Transverse colon (tissue), 4 donors: ENCODE data around the gene SMIM36. TPM values are rescaled to one million over a fixed set of nuclear protein-coding genes. Genes with fewer than 3 reads are reported as not detected.

Experiments
- DNase-seq: peaks from one replicate; pipeline ENCODE4 v3.0.0-alpha.2; 2019
- H3K27ac ChIP-seq, 4 donors: fragments of 200-600 bp; sonication (generic); 2 replicates each; pipeline ENCODE4 v1.5.1; 2016 to 2018; ENCODE audit warnings: inconsistent platforms in 4 of 4
- H3K27me3 ChIP-seq: fragments of 200-600 bp; sonication (generic); 2 replicates; pipeline ENCODE4 v1.5.1; 2017; ENCODE audit warnings: inconsistent platforms
- H3K36me3 ChIP-seq, 4 donors: fragments of 200-600 bp; sonication (generic); 2 replicates each; pipeline ENCODE4 v1.5.1; 2017 to 2019; ENCODE audit warnings: inconsistent platforms in 4 of 4
- H3K4me1 ChIP-seq, 4 donors: fragments of 200-600 bp; sonication (generic); 2 replicates each; pipeline ENCODE4 v1.5.1; 2017 to 2020; ENCODE audit warnings: inconsistent platforms in 4 of 4
- H3K4me3 ChIP-seq, 4 donors: fragments of 200-600 bp; sonication (generic); 1 replicate in 1 of 4; 2 replicates in 3 of 4; pipeline versions ENCODE4 v1.5.1 to v1.6.1; 2017 to 2019; ENCODE audit warnings: inconsistent platforms in 4 of 4
- H3K9me3 ChIP-seq, 2 donors: fragments of 200-600 bp; sonication (generic); 2 replicates each; pipeline ENCODE4 v1.5.1; 2017 to 2019; ENCODE audit warnings: inconsistent platforms in 2 of 2
- EP300 ChIP-seq: sonication (generic); formaldehyde crosslinking; IDR thresholded peaks from one replicate; pipeline ENCODE4 v1.6.1; 2017; ENCODE audit warnings: antibody characterized with exemption, low read depth
- POLR2A ChIP-seq: fragments of 450-650 bp; IDR thresholded peaks from one replicate; pipeline ENCODE4 v1.6.1; 2016; ENCODE audit warnings: antibody characterized with exemption, mild to moderate bottlenecking, moderate library complexity
- POLR2AphosphoS5 ChIP-seq, 3 donors: sonication (generic); formaldehyde crosslinking; IDR thresholded peaks; one replicate each; pipeline ENCODE4 v1.6.1; 2016; ENCODE audit warnings: antibody characterized with exemption in 3 of 3
- WGBS, 2 donors: methylation state at CpG; one replicate each; pipeline ENCODE4 v1.1.5; 2018; ENCODE audit warnings: low coverage in 1 of 2; 5-methylcytosine and 5-hydroxymethylcytosine counted together
- in situ Hi-C, 4 donors: fragments of 200-750 bp; cut with MboI; loops; one replicate each; pipeline versions ENCODE4 v1.15.0 to v1.15.1; 2017; ENCODE audit warnings: low sequenced_read_pairs in 3 of 4, low pct_ligation_motif_present in 1 of 4, low pct_unique_long_range_greater_than_20kb in 1 of 4
- intact Hi-C: fragments of 100-400 bp; cut with DNase I; formaldehyde crosslinking; loops from one replicate; pipeline ENCODE4 v1.15.1; 2023; ENCODE audit warnings: low total_unique reads
- total RNA-seq, 4 donors: library from RNA; depleted of rRNA; stranded (reverse); fragments of >200 nt; gene quantifications; one replicate each; pipeline ENCODE4 v1.1.0, GENCODE V29; 2016
- TF ChIP-seq, protein P1 (sequence below), 5 experiments: fragments of 200-600 bp in 3 of 5; fragments of 450-650 bp in 2 of 5; sonication (generic) in 3 of 5; IDR thresholded peaks; 1 replicate in 2 of 5; 2 replicates in 3 of 5; pipeline ENCODE4 v1.5.1; 2016 to 2017; ENCODE audit warnings: antibody characterized with exemption in 5 of 5, inconsistent platforms in 3 of 5, mild to moderate bottlenecking in 2 of 5, moderate library complexity in 1 of 5

Gene SMIM36
- total RNA-seq, 4 donors from 2014 or later, result not detected

DNA sequence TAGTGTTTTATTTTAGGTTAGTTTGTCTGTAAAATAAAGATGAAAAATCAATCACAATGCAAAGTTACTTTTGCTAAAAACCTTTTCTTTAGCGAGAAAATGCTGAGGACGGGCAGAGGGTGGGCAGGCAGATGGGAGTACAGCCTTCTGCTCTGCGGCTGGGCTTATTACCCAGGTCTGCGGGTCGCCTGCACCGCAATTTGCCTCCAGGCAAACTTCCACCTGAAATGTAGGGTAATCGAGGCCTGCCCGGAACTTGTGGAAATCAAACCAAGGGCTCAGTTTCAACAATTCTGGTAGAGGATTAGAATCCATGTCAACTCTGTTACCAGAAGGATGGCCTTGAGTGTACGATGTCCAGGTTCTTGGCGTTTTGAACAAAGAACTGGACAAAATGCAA, 67.3 kb downstream of the SMIM36 start:
- Histone ChIP-seq H3K27ac (peak overlapping the region; percentile 62 to 73 (median 69)), H3K9me3 (no peaks in the 10 kb centered on the region), H3K4me3 (no peak overlapping the region), H3K4me1 (peaks cover 14 to 44% (median 19%) of the 10 kb centered on the region in 4 donors), H3K36me3 (no peaks in the 10 kb centered on the region), H3K27me3 (no peaks in the 10 kb centered on the region)
- in situ Hi-C loops, result no loop called here
- intact Hi-C loops, result no loop called here
- DNase-seq, result no peak
- 91 to 94% methylated on average over 3 to 10 of the region's 10 CpGs for WGBS, 2 donors
- TF ChIP-seq, protein P1, sequence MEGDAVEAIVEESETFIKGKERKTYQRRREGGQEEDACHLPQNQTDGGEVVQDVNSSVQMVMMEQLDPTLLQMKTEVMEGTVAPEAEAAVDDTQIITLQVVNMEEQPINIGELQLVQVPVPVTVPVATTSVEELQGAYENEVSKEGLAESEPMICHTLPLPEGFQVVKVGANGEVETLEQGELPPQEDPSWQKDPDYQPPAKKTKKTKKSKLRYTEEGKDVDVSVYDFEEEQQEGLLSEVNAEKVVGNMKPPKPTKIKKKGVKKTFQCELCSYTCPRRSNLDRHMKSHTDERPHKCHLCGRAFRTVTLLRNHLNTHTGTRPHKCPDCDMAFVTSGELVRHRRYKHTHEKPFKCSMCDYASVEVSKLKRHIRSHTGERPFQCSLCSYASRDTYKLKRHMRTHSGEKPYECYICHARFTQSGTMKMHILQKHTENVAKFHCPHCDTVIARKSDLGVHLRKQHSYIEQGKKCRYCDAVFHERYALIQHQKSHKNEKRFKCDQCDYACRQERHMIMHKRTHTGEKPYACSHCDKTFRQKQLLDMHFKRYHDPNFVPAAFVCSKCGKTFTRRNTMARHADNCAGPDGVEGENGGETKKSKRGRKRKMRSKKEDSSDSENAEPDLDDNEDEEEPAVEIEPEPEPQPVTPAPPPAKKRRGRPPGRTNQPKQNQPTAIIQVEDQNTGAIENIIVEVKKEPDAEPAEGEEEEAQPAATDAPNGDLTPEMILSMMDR (IDR thresholded peaks at IDR 0.05), result no peak
- TF ChIP-seq POLR2AphosphoS5 (IDR thresholded peaks at IDR 0.05) (no peak), POLR2A (no peak), EP300 (no peak)

DNA sequence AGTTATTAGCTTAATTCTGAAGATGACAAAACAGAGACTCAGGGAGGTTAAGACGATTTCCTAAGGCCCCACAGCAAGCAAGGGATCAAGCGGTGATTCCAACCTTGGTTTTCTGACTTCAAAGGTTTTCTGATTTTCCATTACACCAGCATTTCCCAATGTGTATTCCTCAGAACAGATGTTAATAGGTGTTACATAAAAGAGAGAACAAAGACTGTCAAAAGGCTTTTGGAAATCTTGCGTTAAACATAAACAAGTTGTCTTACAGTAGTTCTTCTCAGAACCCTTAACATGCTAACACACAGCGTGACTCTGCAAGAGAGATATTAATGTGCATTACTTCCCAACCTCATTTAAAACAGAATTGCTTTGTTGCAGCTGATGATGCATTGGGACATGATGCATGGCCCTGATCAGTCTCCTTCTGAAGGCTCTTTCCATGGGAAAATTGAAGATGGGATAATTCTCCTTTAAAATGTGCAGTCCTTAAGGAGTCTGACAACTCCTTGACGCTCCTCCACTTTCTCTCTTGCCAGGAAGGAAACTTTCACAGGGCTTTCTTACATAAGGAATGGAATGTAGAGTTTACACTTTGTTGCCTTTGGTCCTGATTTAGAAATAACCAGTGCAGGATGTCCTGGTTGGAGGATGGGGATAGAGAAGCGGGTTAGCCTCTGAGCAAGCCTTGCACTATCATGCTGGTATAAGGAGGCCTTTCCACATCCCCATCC, 68.1 kb downstream of the SMIM36 start:
- intact Hi-C loops (no loop called here), in situ Hi-C loops (no loop called here)
- DNase-seq, result no peak
- Histone ChIP-seq H3K27ac (peak overlapping the region; percentile 66 to 73 (median 69)), H3K36me3 (no peaks in the 10 kb centered on the region), H3K27me3 (no peaks in the 10 kb centered on the region), H3K4me3 (no peak overlapping the region), H3K9me3 (no peaks in the 10 kb centered on the region), H3K4me1 (peaks cover 14 to 41% (median 19%) of the 10 kb centered on the region in 4 donors)
- WGBS, 2 donors, result 70 to 83% methylated on average over 6 of the region's 6 CpGs
- peak; percentile 68 for TF ChIP-seq EP300
- TF ChIP-seq, protein P1 (IDR thresholded peaks at IDR 0.05), result no peak
- peak; percentile 5 to 65 (median 31) for TF ChIP-seq POLR2AphosphoS5 (IDR thresholded peaks at IDR 0.05)
- TF ChIP-seq POLR2A, result no peak

DNA sequence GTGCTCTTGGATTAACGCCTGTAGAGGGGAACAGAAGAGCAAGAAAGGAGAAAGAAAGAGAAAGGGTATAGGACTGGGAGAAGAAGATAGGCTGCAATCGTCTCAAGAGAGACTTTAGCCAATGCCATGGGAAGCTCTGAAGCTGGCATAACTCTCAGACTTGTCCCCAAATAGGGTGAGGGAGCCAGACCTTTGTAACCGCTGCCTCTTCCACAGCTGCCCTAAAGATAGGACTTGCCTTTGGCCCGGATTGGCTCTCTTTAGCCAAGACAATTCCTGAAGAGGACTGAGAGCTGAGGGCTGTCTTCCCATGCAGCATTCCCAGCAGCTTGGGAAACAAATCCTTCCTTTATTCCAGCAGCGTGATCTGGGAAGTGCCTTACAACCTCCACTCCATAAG, 68.8 kb downstream of the SMIM36 start:
- Histone ChIP-seq H3K9me3 (no peaks in the 10 kb centered on the region), H3K4me1 (peaks cover 14 to 41% (median 19%) of the 10 kb centered on the region in 4 donors), H3K27me3 (no peaks in the 10 kb centered on the region), H3K36me3 (no peaks in the 10 kb centered on the region), H3K4me3 (no peak overlapping the region), H3K27ac (peak overlapping the region; percentile 66 to 73 (median 69))
- intact Hi-C loops (no loop called here), in situ Hi-C loops (no loop called here)
- TF ChIP-seq POLR2A (no peak), POLR2AphosphoS5 (IDR thresholded peaks at IDR 0.05) (no peak), EP300 (no peak)
- TF ChIP-seq, protein P1 (IDR thresholded peaks at IDR 0.05), result no peak
- WGBS, 2 donors, result 58 to 67% methylated on average over 1 to 5 of the region's 5 CpGs
- no peak for DNase-seq

DNA sequence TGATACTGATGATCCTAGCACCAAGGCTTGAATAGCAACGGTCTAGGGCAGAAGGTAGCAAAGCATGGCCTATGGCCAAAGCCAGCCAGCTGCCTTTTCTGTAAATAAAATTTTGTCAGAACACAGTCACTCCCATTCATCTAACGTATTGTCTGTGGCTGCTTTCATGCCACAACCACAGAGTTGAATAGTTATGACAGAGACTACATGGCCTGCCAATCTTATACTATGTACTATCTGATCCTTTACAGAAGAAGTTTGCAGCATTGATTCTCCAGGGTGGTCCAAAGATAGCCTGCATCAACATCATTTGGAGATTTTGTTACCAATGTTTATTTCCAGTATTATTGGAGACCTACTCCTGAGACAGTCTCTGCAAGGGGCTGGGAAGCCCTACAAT, 69.7 kb downstream of the SMIM36 start:
- no peak for DNase-seq
- H3K36me3 ChIP-seq, result no peaks in the 10 kb centered on the region
- H3K27ac ChIP-seq, result peak overlapping the region in 3 of 4 donors; percentile 68 to 73 (median 70)
- intact Hi-C loops (no loop called here), in situ Hi-C loops (no loop called here)
- WGBS, 2 donors, result 18% methylated on average over 2 of the region's 2 CpGs; no CpG with 5 or more reads in 1 of the 2 donors
- no peaks in the 10 kb centered on the region for H3K9me3 ChIP-seq
- TF ChIP-seq EP300 (no peak), POLR2A (no peak), POLR2AphosphoS5 (IDR thresholded peaks at IDR 0.05) (no peak)
- TF ChIP-seq, protein P1 (IDR thresholded peaks at IDR 0.05), result no peak
- peaks cover 13 to 34% (median 17%) of the 10 kb centered on the region in 4 donors for H3K4me1 ChIP-seq
- H3K27me3 ChIP-seq, result no peaks in the 10 kb centered on the region
- H3K4me3 ChIP-seq, result no peak overlapping the region
